HCT116 (cell line): ENCODE measurements around the gene TUBB4B. TPM values are rescaled to one million over a fixed set of nuclear protein-coding genes. Genes with fewer than 3 reads are reported as not detected.

Experiments
- ATAC-seq: fragments of 200-7000 bp; cut with Tn5 transposase; 2 replicates; pipeline ENCODE4 v1.9.1; 2020; ENCODE audit warnings: mild to moderate bottlenecking, moderate library complexity
- BruUV-seq: library from RNA; stranded (reverse); fragments of 400-500 nt; replicated peaks from 2 replicates; lab custom pipeline; 2021; lab: Mats Ljungman, UMichigan
- CTCF ChIA-PET: fragments of 300-600 bp; sonication (Branson Sonifier 250); formaldehyde crosslinking; loops from one replicate; lab custom pipeline; 2021; ENCODE audit warnings: antibody characterized with exemption; lab: Charles Lee
- POLR2A ChIA-PET: fragments of 300-600, 350-600 bp; sonication (Branson Sonifier 250); formaldehyde crosslinking; loops from one replicate; lab custom pipeline; 2021; ENCODE audit warnings: antibody characterized with exemption; lab: Charles Lee
- RAD21 ChIA-PET, 2 experiments: fragments of 300-600 bp; sonication (Branson Sonifier 250); formaldehyde crosslinking; loops; one replicate each; lab custom pipeline; 2023; ENCODE audit warnings: low total read pairs in 2 of 2; ENCODE audit not compliant: uncharacterized antibody in 2 of 2, unreplicated experiment in 2 of 2, low non-redundant PET in 1 of 2; lab: Charles Lee
- DNase-seq: peaks from one replicate; pipeline ENCODE4 v3.0.0-alpha.2; 2010; ENCODE audit warnings: low read depth, low spot score
- H2AFZ ChIP-seq: fragments of 200-600 bp; shearing (Covaris generic), sonication (generic); 2 replicates; pipeline ENCODE4 v1.6.1; 2017; ENCODE audit warnings: low read depth, mixed run types, mixed read lengths, antibody characterized with exemption, low read length; ENCODE audit not compliant: poor library complexity, severe bottlenecking
- H3K27ac ChIP-seq: 2 replicates; pipeline ENCODE4 v1.5.1; 2012; ENCODE audit warnings: low read depth, low read length
- H3K27me3 ChIP-seq: fragments of 200-600 bp; sonication (generic); 2 replicates; pipeline ENCODE4 v1.6.1; 2016; ENCODE audit warnings: mixed run types, low read length, mixed read lengths; ENCODE audit not compliant: insufficient read depth
- H3K36me3 ChIP-seq, 2 experiments: fragments of 200-500 bp in 1 of 2; fragments of 200-600 bp in 1 of 2; sonication (Bioruptor generic) in 1 of 2; sonication (generic) in 1 of 2; 2 replicates each; pipeline versions ENCODE4 v1.5.1 to v1.6.1; 2014 to 2016; ENCODE audit warnings: low read length in 2 of 2, inconsistent platforms in 1 of 2, mixed read lengths in 1 of 2, mixed run types in 1 of 2; ENCODE audit not compliant: insufficient read depth in 2 of 2, control insufficient read depth in 1 of 2
- H3K4me1 ChIP-seq, 2 experiments: fragments of 200-600 bp in 1 of 2; sonication (generic) in 1 of 2; 2 replicates each; pipeline versions ENCODE4 v1.5.1 to v1.6.1; 2012 to 2017; ENCODE audit warnings: low read length in 2 of 2, inconsistent platforms in 1 of 2, mild to moderate bottlenecking in 1 of 2, mixed read lengths in 1 of 2, mixed run types in 1 of 2, moderate library complexity in 1 of 2; ENCODE audit not compliant: insufficient read depth in 2 of 2, control insufficient read depth in 1 of 2
- H3K4me2 ChIP-seq: fragments of 200-600 bp; sonication (generic); 2 replicates; pipeline ENCODE4 v1.6.1; 2017; ENCODE audit warnings: mixed run types, low read length, mixed read lengths
- H3K4me3 ChIP-seq, 2 experiments: fragments of 200-600 bp in 1 of 2; sonication (generic) in 1 of 2; replicated peaks in 1 of 2; 2 replicates each; pipeline ENCODE4 v1.5.1; 2011 to 2016; ENCODE audit warnings: low read length in 2 of 2, control low read depth in 1 of 2, low read depth in 1 of 2, mild to moderate bottlenecking in 1 of 2, mixed read lengths in 1 of 2, mixed run types in 1 of 2
- H3K79me2 ChIP-seq: fragments of 200-600 bp; sonication (generic); 2 replicates; pipeline ENCODE4 v1.6.1; 2017; ENCODE audit warnings: mild to moderate bottlenecking, mixed run types, low read length, moderate library complexity, mixed read lengths; ENCODE audit not compliant: insufficient read depth
- H3K9ac ChIP-seq: fragments of 200-600 bp; sonication (generic); 2 replicates; pipeline ENCODE4 v1.6.1; 2016; ENCODE audit warnings: low read length, mixed read lengths
- H3K9me2 ChIP-seq: fragments of 200-600 bp; sonication (generic), shearing (Covaris generic); 2 replicates; pipeline ENCODE4 v1.6.1; 2017; ENCODE audit warnings: mixed run types, mild to moderate bottlenecking, moderate library complexity; ENCODE audit not compliant: insufficient read depth
- H3K9me3 ChIP-seq, 2 experiments: fragments of 200-500 bp in 1 of 2; fragments of 200-600 bp in 1 of 2; sonication (Bioruptor generic) in 1 of 2; sonication (generic) in 1 of 2; 2 replicates each; pipeline ENCODE4 v1.6.1; 2014 to 2017; ENCODE audit warnings: low read length in 2 of 2, mixed read lengths in 2 of 2, inconsistent platforms in 1 of 2, low read depth in 1 of 2, mild to moderate bottlenecking in 1 of 2, mixed run types in 1 of 2, moderate library complexity in 1 of 2; ENCODE audit not compliant: control insufficient read depth in 1 of 2, insufficient read depth in 1 of 2
- H4K20me1 ChIP-seq: fragments of 200-600 bp; sonication (generic), shearing (Covaris generic); 2 replicates; pipeline ENCODE4 v1.6.1; 2017; ENCODE audit warnings: mixed run types, mild to moderate bottlenecking, moderate library complexity; ENCODE audit not compliant: insufficient read depth
- CBX3 ChIP-seq: IDR thresholded peaks from 2 replicates; pipeline ENCODE4 v1.6.1; 2012; ENCODE audit warnings: low read depth
- CEBPB ChIP-seq: IDR thresholded peaks from 2 replicates; pipeline ENCODE4 v1.6.1; 2012; ENCODE audit warnings: low read depth
- POLR2A ChIP-seq: IDR thresholded peaks from 2 replicates; pipeline ENCODE4 v1.7.0; 2011; ENCODE audit warnings: borderline replicate concordance; ENCODE audit not compliant: insufficient read depth, insufficient read length; ENCODE audit errors: extremely low read depth
- SRF ChIP-seq: IDR thresholded peaks from 2 replicates; pipeline ENCODE4 v1.6.1; 2012; ENCODE audit warnings: low read depth
- ZFX ChIP-seq: fragments of 450-650 bp; IDR thresholded peaks from 2 replicates; pipeline ENCODE4 v1.6.1; 2017
- intact Hi-C: fragments of 100-400 bp; cut with micrococcal nuclease; formaldehyde crosslinking; loops from 2 replicates; pipeline ENCODE4 v1.10.0; 2022
- total RNA-seq: library from RNA; stranded (reverse); gene quantifications from one replicate; pipeline ENCODE4 v1.2.1, GENCODE V29; 2021; ENCODE audit not compliant: unreplicated experiment
- TF ChIP-seq, protein P1 (sequence below): IDR thresholded peaks from 2 replicates; pipeline ENCODE4 v1.6.1; 2012; ENCODE audit warnings: low read depth
- TF ChIP-seq, protein P2 (sequence below), 3 experiments: fragments of 200-600 bp in 1 of 3; sonication (generic) in 1 of 3; IDR thresholded peaks in 2 of 3; conservative IDR thresholded peaks in 1 of 3; 2 replicates each; pipeline ENCODE4 v1.5.1; 2012 to 2017; ENCODE audit warnings: low read depth in 2 of 3, low read length in 2 of 3, antibody characterized with exemption in 1 of 3, borderline replicate concordance in 1 of 3, control low read depth in 1 of 3, mild to moderate bottlenecking in 1 of 3, mixed read lengths in 1 of 3, mixed run types in 1 of 3, moderate library complexity in 1 of 3; ENCODE audit not compliant: insufficient read depth in 1 of 3

The TUBB4B gene
- total RNA-seq, 1 experiment from 2014 or later = 502 TPM

DNA sequence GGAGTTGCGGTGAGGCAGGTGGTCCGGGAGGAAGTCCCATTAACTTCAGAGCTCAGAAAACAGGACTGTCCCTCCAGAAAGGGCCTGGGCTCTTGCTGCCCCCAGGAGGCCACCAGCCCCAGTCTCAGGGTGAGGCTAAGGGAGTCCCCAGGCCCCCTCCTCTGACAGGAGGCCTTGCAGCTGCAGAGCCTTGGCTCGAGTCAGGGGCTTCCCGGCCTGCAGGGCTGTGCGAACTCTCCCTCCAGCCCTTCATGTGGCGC, 6.8 kb downstream of the TUBB4B start:
- no peaks in the 10 kb centered on the region for H3K9me2 ChIP-seq
- TF ChIP-seq POLR2A (no peak), CEBPB (no peak), CBX3 (no peak), SRF (no peak), ZFX (no peak)
- TF ChIP-seq, protein P1, sequence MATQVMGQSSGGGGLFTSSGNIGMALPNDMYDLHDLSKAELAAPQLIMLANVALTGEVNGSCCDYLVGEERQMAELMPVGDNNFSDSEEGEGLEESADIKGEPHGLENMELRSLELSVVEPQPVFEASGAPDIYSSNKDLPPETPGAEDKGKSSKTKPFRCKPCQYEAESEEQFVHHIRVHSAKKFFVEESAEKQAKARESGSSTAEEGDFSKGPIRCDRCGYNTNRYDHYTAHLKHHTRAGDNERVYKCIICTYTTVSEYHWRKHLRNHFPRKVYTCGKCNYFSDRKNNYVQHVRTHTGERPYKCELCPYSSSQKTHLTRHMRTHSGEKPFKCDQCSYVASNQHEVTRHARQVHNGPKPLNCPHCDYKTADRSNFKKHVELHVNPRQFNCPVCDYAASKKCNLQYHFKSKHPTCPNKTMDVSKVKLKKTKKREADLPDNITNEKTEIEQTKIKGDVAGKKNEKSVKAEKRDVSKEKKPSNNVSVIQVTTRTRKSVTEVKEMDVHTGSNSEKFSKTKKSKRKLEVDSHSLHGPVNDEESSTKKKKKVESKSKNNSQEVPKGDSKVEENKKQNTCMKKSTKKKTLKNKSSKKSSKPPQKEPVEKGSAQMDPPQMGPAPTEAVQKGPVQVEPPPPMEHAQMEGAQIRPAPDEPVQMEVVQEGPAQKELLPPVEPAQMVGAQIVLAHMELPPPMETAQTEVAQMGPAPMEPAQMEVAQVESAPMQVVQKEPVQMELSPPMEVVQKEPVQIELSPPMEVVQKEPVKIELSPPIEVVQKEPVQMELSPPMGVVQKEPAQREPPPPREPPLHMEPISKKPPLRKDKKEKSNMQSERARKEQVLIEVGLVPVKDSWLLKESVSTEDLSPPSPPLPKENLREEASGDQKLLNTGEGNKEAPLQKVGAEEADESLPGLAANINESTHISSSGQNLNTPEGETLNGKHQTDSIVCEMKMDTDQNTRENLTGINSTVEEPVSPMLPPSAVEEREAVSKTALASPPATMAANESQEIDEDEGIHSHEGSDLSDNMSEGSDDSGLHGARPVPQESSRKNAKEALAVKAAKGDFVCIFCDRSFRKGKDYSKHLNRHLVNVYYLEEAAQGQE = no peak
- TF ChIP-seq, protein P2, sequence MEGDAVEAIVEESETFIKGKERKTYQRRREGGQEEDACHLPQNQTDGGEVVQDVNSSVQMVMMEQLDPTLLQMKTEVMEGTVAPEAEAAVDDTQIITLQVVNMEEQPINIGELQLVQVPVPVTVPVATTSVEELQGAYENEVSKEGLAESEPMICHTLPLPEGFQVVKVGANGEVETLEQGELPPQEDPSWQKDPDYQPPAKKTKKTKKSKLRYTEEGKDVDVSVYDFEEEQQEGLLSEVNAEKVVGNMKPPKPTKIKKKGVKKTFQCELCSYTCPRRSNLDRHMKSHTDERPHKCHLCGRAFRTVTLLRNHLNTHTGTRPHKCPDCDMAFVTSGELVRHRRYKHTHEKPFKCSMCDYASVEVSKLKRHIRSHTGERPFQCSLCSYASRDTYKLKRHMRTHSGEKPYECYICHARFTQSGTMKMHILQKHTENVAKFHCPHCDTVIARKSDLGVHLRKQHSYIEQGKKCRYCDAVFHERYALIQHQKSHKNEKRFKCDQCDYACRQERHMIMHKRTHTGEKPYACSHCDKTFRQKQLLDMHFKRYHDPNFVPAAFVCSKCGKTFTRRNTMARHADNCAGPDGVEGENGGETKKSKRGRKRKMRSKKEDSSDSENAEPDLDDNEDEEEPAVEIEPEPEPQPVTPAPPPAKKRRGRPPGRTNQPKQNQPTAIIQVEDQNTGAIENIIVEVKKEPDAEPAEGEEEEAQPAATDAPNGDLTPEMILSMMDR (IDR thresholded peaks at IDR 0.05 in 2 of 3, conservative IDR thresholded peaks at IDR 0.05 in 1 of 3; ENCODE audit: borderline replicate concordance in 1 of 3, insufficient read depth in 1 of 3, low read depth in 2 of 3, low read length in 2 of 3) = no peak
- peaks cover 10% of the 10 kb centered on the region; the same call in 1 of the 2 replicates for H4K20me1 ChIP-seq
- intact Hi-C loops = no loop called here
- no peak overlapping the region for H3K9ac ChIP-seq
- peaks cover 5 to 23% of the 10 kb centered on the region in 2 experiments for H3K4me1 ChIP-seq
- no peaks in the 10 kb centered on the region for H3K9me3 ChIP-seq
- ChIA-PET RAD21 (no interaction called here), CTCF (interaction anchor here (1.0 to 1.2 kb wide), 2 partner anchors 11 to 180 kb away, joined by 4 read pairs; no protein-coding TSS in a partner anchor), POLR2A (no interaction called here)
- H3K36me3 ChIP-seq = peaks cover 2 to 9% of the 10 kb centered on the region in 2 experiments; a peak in 2 of 4 replicates
- H3K27me3 ChIP-seq = no peaks in the 10 kb centered on the region
- no peak overlapping the region for H3K27ac ChIP-seq
- no peak overlapping the region for H3K4me2 ChIP-seq
- BruUV-seq = no TSS peak
- ATAC-seq = no peak
- H3K4me3 ChIP-seq = no peak overlapping the region
- no peak for DNase-seq
- H2AFZ ChIP-seq = no peak overlapping the region
- H3K79me2 ChIP-seq = peaks cover 11% of the 10 kb centered on the region
